DOHH2 (cell line): ENCODE measurements around the gene PEPD.
"Not testable (repeated sequence)": the region's sequence is repeated elsewhere in the genome, so short reads cannot be mapped to it uniquely, and the experiment has no call there.

ENCODE experiments used
- H3F3A ChIP-seq: fragments of 200-600 bp; sonication (generic), shearing (Covaris generic); 2 replicates; pipeline ENCODE4 v1.6.0; 2016; ENCODE audit warnings: antibody characterized with exemption, mild to moderate bottlenecking; ENCODE audit not compliant: control insufficient read depth, insufficient read depth
- H3K27ac ChIP-seq: fragments of 200-600 bp; sonication (generic); 2 replicates; pipeline ENCODE4 v1.5.1; 2014; ENCODE audit warnings: low read depth, mild to moderate bottlenecking, low read length, moderate library complexity
- H3K27me3 ChIP-seq: fragments of 200-600 bp; sonication (generic); 2 replicates; pipeline ENCODE4 v1.6.1; 2014; ENCODE audit warnings: mild to moderate bottlenecking, low read length, mixed read lengths; ENCODE audit not compliant: control insufficient read depth
- H3K36me3 ChIP-seq: fragments of 200-600 bp; sonication (generic); 2 replicates; pipeline ENCODE4 v1.6.1; 2014; ENCODE audit warnings: mild to moderate bottlenecking, low read length, moderate library complexity, mixed read lengths; ENCODE audit not compliant: control insufficient read depth
- H3K4me1 ChIP-seq: fragments of 200-600 bp; sonication (generic); 2 replicates; pipeline ENCODE4 v1.6.1; 2014; ENCODE audit warnings: mild to moderate bottlenecking, low read length, mixed read lengths; ENCODE audit not compliant: control insufficient read depth
- H3K4me2 ChIP-seq: fragments of 200-600 bp; sonication (generic); 2 replicates; pipeline ENCODE4 v1.6.0; 2014; ENCODE audit warnings: mild to moderate bottlenecking, low read length, moderate library complexity
- H3K4me3 ChIP-seq: fragments of 200-600 bp; sonication (generic); 2 replicates; pipeline ENCODE4 v1.5.1; 2014; ENCODE audit warnings: mild to moderate bottlenecking, low read length, mixed read lengths
- H3K79me2 ChIP-seq: fragments of 200-600 bp; sonication (generic); 2 replicates; pipeline ENCODE4 v1.6.1; 2014; ENCODE audit warnings: mild to moderate bottlenecking, low read length, mixed read lengths; ENCODE audit not compliant: control insufficient read depth
- H3K9me2 ChIP-seq: fragments of 200-600 bp; sonication (generic); replicated peaks from 2 replicates; pipeline ENCODE4 v1.6.1; 2014; ENCODE audit warnings: mild to moderate bottlenecking, low read length, mixed read lengths; ENCODE audit not compliant: control insufficient read depth
- H3K9me3 ChIP-seq: fragments of 200-600 bp; sonication (generic); 2 replicates; pipeline ENCODE4 v1.6.1; 2014; ENCODE audit warnings: antibody characterized with exemption, low read length, mixed read lengths; ENCODE audit not compliant: control insufficient read depth, insufficient read depth
- H4K20me1 ChIP-seq: fragments of 200-600 bp; sonication (generic); 2 replicates; pipeline ENCODE4 v1.6.0; 2014; ENCODE audit warnings: low read depth, mild to moderate bottlenecking, antibody characterized with exemption, low read length, moderate library complexity; ENCODE audit not compliant: control insufficient read depth, insufficient read depth
- CTCF ChIP-seq: fragments of 200-600 bp; sonication (generic); IDR thresholded peaks from one replicate; pipeline ENCODE4 v1.5.1; 2014; ENCODE audit warnings: antibody characterized with exemption, mild to moderate bottlenecking, low read depth, low read length; ENCODE audit not compliant: poor library complexity, severe bottlenecking
- EZH2phosphoT487 ChIP-seq: fragments of 200-600 bp; sonication (generic); IDR thresholded peaks from 2 replicates; pipeline ENCODE4 v1.6.1; 2017; ENCODE audit warnings: borderline replicate concordance, mild to moderate bottlenecking, antibody characterized with exemption, low read length, moderate library complexity, mixed read lengths

The PEPD gene

GRCh38 chr19:33564836-33565338 is 43.3 kb upstream of the PEPD start:
- Histone ChIP-seq H3K27me3 (no peaks in the 10 kb centered on the region), H4K20me1 (no peaks in the 10 kb centered on the region), H3K27ac (no peak overlapping the region), H3K9me2 (no peaks in the 10 kb centered on the region), H3K36me3 (no peaks in the 10 kb centered on the region), H3K9me3 (no peaks in the 10 kb centered on the region), H3K4me1 (no peaks in the 10 kb centered on the region), H3K4me2 (no peak overlapping the region), H3K4me3 (no peak overlapping the region), H3K79me2 (no peaks in the 10 kb centered on the region), H3F3A (no peaks in the 10 kb centered on the region)
- TF ChIP-seq EZH2phosphoT487, result no peak
- TF ChIP-seq CTCF, result no peak

- H3K27ac ChIP-seq, result no peak overlapping the region
- H3K4me3 ChIP-seq, result no peak overlapping the region
- H3K9me3 ChIP-seq, result no peaks in the 10 kb centered on the region
- H3K36me3 ChIP-seq, result no peaks in the 10 kb centered on the region
- H3K4me2 ChIP-seq, result no peak overlapping the region
- H3K9me2 ChIP-seq, result no peaks in the 10 kb centered on the region
- no peaks in the 10 kb centered on the region for H3K4me1 ChIP-seq
- no peaks in the 10 kb centered on the region for H3F3A ChIP-seq
- no peaks in the 10 kb centered on the region for H3K79me2 ChIP-seq
- no peaks in the 10 kb centered on the region for H3K27me3 ChIP-seq
- no peak for TF ChIP-seq EZH2phosphoT487
- TF ChIP-seq CTCF, result no peak
- H4K20me1 ChIP-seq, result no peaks in the 10 kb centered on the region
These were observed 41.0 kb upstream of the PEPD start for GRCh38 chr19:33562636-33563035.

- H3K4me2 ChIP-seq, H3K27ac ChIP-seq, H3K27me3 ChIP-seq, H3F3A ChIP-seq, H3K36me3 ChIP-seq, H3K4me1 ChIP-seq, H3K9me2 ChIP-seq, H4K20me1 ChIP-seq, H3K79me2 ChIP-seq, H3K4me3 ChIP-seq, H3K9me3 ChIP-seq: not testable (repeated sequence)
These were observed 40.1 kb upstream of the PEPD start for GRCh38 chr19:33561666-33562065.

GRCh38 chr19:33561261-33561660 is 39.7 kb upstream of the PEPD start:
- no peak for TF ChIP-seq EZH2phosphoT487
- no peak for TF ChIP-seq CTCF
- no peaks in the 10 kb centered on the region for H3K79me2 ChIP-seq

More at GRCh38 chr19:33561261-33561660, 39.7 kb upstream of the PEPD start:
- H3K36me3 ChIP-seq, result no peaks in the 10 kb centered on the region
- H3F3A ChIP-seq, result no peaks in the 10 kb centered on the region
- H3K4me2 ChIP-seq, result no peak overlapping the region
- H3K4me1 ChIP-seq, result no peaks in the 10 kb centered on the region
- no peaks in the 10 kb centered on the region for H4K20me1 ChIP-seq
- H3K9me2 ChIP-seq, result no peaks in the 10 kb centered on the region
- H3K27ac ChIP-seq, result no peak overlapping the region
- no peak overlapping the region for H3K4me3 ChIP-seq
- H3K9me3 ChIP-seq, result no peaks in the 10 kb centered on the region
- no peaks in the 10 kb centered on the region for H3K27me3 ChIP-seq
